ENCODE data around the gene HRG.
"Not testable (repeated sequence)": the region's sequence is repeated elsewhere in the genome, so short reads cannot be mapped to it uniquely, and the experiment has no call there.

HRG gene

GRCh38 chr3:186665625-186666188 is at the start of gene HRG:
Gene HRG (plus strand): TSS chr3:186666014. CDS start chr3:186666032, 18 bp downstream.
- no peak for DNase-seq (ENCODE audit: low spot score)

- DNase-seq (ENCODE audit: low spot score), result no peak
Measured at GRCh38 chr3:186616299-186616617, 49.6 kb upstream of the HRG start.

- peak; percentile 70 for DNase-seq (ENCODE audit: low spot score)
Measured at GRCh38 chr3:186617036-186617946, 48.5 kb upstream of the HRG start.

- DNase-seq (ENCODE audit: low spot score), result no peak
Measured at GRCh38 chr3:186618318-186618938, 47.4 kb upstream of the HRG start.

GRCh38 chr3:186619787-186620212 is 46.0 kb upstream of the HRG start:
- no peak for DNase-seq (ENCODE audit: low spot score)

- no peak for DNase-seq (ENCODE audit: low spot score)
Measured at GRCh38 chr3:186620213-186621092, 45.4 kb upstream of the HRG start.

- DNase-seq (ENCODE audit: low spot score), result no peak
Measured at GRCh38 chr3:186621894-186622650, 43.7 kb upstream of the HRG start.

- DNase-seq (ENCODE audit: low spot score), result no peak
Measured at GRCh38 chr3:186622651-186623310, 43.0 kb upstream of the HRG start.

GRCh38 chr3:186624598-186624997 is 41.2 kb upstream of the HRG start:
- DNase-seq (ENCODE audit: low spot score), result no peak

- no peak for DNase-seq (ENCODE audit: low spot score)
Measured at GRCh38 chr3:186625600-186626042, 40.2 kb upstream of the HRG start.

- DNase-seq (ENCODE audit: low spot score), result no peak
Measured at GRCh38 chr3:186626254-186626847, 39.5 kb upstream of the HRG start.

GRCh38 chr3:186627852-186628414 is 37.9 kb upstream of the HRG start:
- no peak for DNase-seq (ENCODE audit: low spot score)

- DNase-seq (ENCODE audit: low spot score), result no peak
Measured at GRCh38 chr3:186628756-186629155, 37.1 kb upstream of the HRG start.

GRCh38 chr3:186630950-186631641 is 34.7 kb upstream of the HRG start:
- DNase-seq (ENCODE audit: low spot score), result no peak

GRCh38 chr3:186633481-186633880 is 32.3 kb upstream of the HRG start:
- DNase-seq (ENCODE audit: low spot score), result no peak

GRCh38 chr3:186634207-186634606 is 31.6 kb upstream of the HRG start:
- DNase-seq (ENCODE audit: low spot score), result not testable (repeated sequence)

- DNase-seq (ENCODE audit: low spot score), result no peak
Measured at GRCh38 chr3:186635532-186635931, 30.3 kb upstream of the HRG start.

- DNase-seq (ENCODE audit: low spot score), result no peak
Measured at GRCh38 chr3:186636536-186636935, 29.3 kb upstream of the HRG start.

- no peak for DNase-seq (ENCODE audit: low spot score)
Measured at GRCh38 chr3:186637686-186638085, 28.1 kb upstream of the HRG start.

Measured in HuH-7.5 (cell line).